CD4-positive, alpha-beta T cell treated with Interleukin-15 for 4 hours (primary cell): ENCODE results near the gene CHRNB2.

Source experiments
- DNase-seq: peaks from one replicate; pipeline ENCODE4 v3.0.0-alpha.2; 2020; ENCODE audit warnings: low spot score

Gene CHRNB2

DNA sequence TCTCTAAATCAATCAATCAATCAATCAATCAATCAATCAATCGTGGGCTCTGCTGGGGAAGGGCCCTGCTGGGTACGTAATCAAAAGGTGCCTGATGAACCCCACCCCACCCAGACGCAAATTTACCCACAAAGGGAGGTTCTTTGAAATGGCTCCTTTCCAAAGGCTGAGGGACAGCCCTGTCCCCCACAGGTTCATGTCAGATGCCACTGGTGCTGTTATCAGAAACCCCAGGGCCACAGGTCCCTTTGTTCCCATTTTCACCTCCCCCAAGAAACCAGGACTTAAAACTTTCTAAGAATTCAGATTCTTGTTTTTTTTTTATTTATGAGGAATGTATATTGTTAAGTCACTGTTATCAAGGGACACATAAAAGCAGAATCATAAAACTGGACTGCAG, 14.2 kb downstream of the CHRNB2 start:
- DNase-seq = no peak

DNA sequence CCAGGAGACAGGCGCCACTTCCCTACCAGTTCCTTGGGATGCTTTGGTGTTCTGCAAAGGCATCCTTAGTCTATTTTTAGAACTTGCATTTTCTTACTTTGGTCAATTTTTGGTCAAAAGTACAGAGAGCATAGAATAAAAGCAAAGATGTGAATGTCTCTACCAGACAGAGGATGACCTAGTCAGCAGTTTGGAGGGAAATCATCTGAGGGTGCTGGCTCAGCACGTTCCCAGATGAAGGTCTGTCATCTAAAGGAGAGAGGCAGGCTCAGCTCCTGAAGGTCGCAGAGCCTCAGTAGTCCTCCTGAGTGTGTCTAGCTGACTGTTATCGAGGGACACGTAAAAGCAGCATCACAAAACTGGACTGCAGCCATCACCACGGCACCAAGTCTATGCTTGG, 15.3 kb downstream of the CHRNB2 start:
- no peak for DNase-seq

DNA sequence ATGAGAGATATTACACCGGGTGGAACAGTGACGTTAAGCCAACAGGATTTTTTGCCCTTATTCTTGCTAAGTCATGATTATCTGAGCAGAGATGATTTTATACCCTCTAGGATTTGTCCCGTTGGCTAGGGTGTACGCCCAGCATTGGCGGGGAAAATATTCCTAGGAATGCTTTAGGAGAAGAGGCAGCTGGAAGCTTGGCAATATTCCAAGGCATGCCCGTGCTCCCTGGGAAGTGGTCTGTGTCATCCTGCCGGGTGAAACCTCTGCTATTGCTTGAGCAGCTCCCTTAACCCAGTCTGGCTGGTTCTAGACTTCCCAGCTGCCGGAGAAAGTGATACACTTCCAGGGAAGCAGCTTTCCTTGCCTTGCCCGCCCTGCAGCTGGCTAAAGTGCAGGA, 16.2 kb downstream of the CHRNB2 start:
- no peak for DNase-seq

DNA sequence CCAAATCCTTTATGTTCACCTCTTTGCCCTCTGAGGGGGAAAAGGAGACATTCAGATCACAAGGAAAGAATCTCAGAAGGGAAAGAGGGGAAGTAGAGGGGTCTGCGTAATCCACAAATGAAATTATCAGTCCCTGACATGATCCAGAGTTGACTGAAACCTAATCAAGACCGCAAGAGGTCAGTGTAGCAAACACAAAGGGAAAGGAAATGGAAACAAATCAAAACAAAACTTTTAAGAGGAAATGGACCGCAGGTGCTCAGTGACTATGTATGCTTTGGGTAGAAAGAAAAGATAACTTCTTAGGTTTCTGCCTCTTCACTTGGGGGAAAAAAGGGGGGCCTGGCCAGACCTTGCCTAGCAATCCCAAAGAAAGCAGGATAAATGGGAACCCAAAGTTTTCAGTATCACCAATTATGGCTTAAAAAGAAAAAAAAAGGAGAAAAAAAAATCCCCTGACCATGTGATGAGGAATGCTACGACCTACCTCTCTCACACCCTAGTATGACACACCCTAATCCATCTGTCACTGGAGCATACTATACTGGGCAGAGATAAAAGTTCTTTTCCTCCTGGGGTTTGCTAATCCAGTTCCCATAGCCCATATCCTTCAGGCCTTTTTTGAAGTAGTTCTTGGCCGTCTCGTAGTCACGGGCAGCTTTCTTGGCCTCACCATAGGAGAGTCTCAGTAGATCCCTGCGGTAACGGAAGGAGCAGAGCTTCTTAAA, 16.9 kb downstream of the CHRNB2 start:
- DNase-seq = no peak

DNA sequence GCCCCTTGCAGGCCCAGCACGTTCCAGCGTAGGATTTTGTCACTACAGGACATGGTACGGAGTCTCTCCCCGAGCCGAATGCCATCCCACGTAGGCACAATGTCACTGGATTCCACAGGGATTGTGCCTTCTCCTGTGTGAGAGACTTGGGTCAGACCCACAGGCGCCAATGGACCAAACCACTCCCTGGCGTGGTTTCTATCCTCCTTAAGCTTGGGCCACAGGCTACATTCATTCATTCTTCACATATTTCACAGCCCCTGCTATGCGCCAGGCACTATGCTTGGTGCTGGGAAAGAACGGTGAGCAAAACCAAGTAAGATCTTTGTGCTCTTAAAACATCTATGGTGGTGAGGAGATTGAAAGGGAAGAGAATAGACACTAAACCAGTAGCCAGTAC, 18.7 kb downstream of the CHRNB2 start:
- no peak for DNase-seq

DNA sequence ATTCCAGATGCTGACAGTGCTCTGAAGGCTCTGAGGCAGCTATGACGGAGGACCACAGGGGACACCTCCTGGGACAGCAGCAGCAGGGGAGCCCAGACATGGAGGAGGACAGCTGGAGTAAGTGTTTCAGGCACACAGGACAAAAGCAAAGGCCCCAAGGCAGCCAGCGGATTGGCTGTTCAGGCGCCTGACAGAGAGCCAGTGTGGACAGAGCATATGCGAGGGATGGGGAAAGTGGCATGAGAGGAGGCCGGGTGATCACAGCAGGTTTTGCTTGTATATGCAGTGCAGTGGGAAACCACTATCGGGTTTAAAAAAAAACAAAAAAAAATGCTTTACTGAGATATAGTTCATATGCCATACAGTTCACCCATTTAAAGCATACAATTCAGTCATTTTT, 19.1 kb downstream of the CHRNB2 start:
- no peak for DNase-seq

DNA sequence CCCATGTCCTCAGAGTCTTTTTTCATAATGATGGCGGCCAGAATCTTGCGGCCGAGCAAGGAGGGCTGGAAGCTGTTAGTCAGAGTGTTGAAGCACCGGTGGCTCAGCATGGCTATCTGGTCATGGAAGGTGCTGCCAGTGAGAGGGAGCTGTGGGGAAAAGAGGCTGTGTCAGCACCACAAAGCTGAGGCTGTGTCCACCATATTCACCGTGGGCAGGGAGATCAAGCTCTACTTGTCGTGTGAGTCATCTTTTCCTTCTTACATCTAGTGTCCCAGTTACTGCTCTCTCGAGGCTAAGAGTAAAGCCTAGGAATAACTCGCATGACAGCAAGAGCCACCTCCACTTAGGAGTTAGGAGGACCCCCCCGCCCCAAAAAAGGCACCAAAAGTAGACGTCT, 22.2 kb downstream of the CHRNB2 start:
- DNase-seq = no peak

DNA sequence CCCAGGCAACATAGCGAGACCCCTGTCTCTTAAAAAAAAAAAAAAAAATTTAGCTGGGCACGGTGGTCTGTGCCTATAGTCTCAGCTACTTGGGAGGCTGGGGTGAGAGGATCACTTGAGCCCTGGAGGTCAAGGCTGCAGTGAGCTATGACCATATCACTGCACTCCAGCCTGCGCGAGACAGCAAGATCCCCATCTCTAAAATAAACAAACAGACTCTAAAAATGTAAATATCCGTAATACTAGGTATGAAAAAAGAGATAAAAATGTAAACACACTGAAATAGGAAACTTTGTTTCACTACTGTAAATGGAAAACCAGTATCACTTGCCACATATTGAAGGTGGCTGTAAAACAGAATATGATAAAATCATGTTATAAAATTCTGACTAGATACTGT, 23.2 kb downstream of the CHRNB2 start:
- DNase-seq = no peak

DNA sequence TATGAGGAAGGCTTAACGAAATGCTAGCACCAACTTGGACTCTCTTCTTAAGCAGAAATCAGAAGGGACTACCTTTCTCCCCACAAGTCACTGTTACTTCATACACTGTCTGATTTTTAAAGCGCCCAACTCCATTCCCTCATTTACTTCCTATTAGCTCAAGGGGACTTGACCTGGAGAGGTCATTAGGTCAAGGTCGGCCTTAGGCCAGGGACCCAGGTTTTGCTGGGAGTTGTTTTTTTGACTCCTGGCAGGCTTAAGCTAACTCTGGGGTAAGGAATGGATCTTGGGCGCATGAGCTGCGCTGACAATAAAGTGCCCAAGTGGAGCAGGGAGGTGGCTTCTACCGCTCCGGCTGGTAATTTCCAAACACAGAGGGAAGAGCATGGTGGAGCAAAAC, 23.6 kb downstream of the CHRNB2 start:
- DNase-seq = no peak

DNA sequence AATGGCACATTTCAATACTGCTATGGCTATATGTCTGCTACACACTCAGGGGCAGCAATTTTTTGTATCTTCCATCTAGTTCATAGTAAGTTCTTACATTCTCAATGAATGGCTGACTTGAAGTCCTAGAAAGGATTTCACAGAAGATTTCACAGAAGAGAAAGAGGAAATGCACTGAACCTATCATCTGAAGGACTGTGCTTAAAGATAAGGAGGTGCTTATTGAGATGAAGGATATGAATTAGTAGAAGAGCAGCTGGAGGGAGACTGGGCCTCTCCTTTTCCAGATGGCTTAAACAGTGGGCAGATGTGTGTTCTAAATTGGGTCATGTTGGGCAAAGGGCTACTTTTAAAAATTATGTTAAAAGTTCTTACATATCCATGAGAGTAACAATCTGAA, 25.8 kb downstream of the CHRNB2 start:
- DNase-seq = no peak

DNA sequence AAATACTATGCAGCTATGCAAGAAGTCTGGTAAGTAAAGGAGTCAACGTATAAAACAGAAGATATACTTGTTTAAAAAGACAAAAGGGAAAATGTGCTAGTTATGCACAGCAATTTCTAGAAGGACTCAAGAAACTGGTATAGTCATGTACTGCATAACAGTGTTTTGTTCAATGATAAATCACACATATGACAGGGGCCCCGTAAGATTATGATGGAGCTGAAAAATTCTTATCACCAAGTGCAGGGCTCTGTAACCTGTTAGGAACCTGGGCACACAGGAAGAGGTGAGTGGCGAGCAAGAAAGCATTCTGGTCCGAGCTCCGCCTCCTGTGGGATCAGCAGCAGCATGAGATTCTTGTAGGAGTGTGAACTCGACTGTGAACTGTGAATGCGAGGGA, 27.2 kb downstream of the CHRNB2 start:
- no peak for DNase-seq

DNA sequence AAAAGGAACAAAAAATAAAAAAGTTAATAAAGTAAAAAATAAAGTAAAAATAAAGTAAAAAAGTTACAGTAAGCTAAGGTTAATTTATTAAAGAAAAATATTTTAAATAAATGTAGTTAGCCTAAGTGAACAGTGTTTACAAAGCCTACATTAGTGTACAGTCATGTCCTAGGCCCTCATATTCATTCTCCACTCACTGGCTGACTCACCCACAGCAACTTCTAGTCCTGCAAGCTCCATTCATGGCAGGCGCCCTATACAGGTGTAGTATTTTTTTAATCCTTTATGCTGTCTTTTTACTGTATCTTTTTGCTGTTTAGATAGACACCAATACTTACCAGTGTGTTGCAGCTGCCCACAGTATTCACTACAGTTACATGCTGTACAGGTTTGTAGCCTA, 28.0 kb downstream of the CHRNB2 start:
- DNase-seq = no peak

DNA sequence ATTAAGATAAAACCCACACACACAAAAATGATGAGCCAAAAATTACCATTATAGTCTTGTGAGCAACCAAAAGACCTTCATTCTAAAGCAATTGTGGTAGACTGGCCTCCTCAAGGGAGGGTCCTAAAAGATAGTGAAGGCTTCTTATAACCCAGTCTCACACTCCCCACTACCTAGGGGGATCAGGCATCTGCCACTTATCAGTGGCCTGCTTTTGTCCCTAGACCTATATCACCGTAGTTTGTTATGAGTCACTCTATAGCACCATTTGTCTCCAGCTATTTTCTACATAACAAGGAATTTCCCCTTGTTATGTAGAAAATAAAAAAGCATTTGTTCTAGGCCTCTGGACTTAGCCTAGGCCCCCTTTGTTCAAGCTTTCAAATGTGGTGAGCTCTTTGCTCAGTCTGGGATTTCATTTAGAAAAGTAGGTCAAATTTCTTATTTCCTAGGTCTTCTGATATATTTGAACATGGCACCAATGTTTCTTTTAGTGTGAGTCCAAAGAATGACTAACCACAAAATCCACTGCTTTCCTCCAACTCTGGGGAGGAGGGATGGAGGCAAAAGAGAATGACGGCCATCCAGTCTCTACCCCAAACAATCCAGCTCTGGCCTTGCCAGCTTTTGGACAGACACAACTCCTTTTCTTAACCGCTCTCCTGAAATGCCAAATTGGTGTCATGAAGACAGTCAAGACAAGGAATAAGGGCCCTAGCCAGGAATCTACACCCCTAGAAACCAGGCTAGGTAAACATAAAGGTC, 31.5 kb downstream of the CHRNB2 start:
- no peak for DNase-seq

DNA sequence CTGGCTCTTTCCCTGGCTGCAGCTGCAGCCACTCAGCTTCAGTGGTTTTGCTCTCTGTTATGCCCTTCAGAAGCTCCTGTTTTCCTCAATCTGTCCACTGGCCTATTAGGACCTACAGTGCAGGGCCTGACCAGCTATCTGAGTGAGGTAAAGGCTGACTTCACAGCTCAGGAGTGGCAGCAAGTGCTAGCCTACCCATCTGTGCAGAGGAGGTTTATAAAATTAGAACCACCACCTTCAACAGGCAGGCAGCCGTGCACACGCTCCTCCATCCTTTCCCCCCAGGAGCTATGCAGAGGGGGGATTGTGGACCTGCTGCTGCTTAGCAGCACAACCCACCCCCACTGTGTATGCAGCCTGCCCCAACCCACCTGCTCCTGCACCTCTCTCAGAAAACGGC, 32.1 kb downstream of the CHRNB2 start:
- DNase-seq = no peak

DNA sequence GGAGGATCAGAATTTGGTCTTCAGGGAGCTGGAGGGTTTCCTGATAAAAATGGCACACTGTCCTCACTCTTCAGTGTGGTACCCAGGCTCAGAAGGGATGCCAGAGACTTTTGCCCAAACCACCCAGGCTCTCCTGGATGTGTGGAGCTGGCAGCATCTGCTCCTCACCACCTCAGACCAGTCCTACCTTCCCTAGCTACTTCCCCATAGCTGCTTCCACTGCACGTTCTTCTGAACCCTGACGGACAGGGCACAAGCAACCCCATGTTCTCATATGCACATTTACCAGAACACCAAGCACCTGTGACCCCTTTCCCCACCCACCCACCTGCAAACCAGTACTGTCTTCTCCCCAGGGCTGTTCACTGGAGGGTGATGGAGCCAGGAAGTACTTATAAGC, 35.7 kb downstream of the CHRNB2 start:
- DNase-seq = no peak

DNA sequence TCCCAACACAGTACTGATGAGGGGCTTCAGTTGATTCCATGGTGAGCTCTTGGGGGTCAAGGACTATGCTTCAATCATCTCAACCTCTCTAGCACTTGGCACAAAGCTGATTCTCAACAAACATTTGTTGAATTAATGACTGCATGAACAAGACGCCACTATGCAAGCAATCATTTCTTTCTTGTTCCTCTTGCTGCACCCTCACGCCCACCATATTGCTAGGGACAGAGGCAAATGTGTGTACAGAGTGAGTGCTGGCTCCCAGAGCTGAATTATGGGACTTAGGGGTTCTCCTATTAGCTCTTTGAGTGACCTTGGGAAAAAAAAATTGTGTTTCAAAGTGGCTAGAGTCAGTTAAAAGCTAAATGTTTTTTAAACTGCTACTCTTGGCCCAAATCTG, 38.0 kb downstream of the CHRNB2 start:
- DNase-seq = no peak

DNA sequence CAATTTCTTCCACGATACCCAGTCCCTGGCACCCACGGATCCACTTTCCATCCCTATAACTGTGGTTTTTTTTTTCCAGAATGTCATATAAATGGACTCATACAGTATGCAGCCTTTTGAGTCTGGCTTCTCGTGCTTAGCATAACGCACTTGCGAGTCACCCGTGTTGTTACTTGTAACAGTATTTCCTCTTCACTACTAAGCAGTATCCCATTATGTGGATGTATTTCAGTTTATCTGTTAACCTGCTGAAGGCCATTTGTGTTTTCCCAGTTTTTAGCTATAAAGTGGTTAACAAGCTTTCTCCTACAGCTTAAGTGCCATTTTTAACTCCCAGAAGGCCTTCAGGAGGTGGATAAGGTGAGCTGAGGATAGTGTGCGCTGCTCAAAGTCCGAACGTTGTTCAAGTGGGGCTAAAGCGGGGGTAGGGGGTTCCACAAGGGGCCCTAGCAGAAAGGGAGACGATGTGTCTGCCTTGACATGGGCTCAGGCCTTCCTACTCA, 39.6 kb downstream of the CHRNB2 start:
- no peak for DNase-seq

DNA sequence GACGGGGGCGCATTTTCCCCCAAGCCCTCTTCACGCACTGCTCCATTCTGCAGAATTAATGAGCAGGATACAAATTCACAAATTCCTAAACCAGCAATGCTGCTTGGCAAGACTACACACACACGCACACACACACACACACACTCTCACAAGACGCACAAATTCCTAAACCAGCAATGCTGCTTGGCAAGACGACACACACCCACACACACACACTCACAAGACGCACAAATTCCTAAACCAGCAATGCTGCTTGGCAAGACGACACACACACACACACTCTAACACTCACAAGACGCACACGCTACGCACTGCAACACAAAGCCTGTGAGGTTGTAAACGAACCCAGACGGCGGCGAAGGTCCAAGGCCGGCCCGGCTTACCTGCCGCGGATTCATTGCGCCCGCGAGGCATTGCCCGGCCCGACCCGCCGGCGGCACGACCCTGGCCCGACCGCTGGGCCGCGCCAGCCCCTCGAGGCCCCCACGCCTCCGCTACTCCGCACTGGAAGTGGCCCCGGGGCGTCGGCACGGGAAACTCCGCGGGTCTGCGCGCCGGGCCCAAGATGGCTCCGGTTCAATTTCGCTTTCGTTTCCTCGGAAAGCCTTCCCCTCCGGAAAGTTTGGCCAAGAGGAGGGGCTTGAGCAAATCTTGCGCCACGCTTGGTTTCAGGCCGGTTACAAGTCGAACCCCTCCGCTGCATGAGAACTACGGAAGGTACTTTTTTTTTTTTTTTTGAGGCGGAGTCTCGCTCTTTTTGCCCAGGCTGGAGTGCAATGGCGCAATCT, 40.2 kb downstream of the CHRNB2 start, which contains the start of gene ADAR:
TSS of gene ADAR (minus strand) at position 578 of the 788 bp plus-strand sequence. CDS start at position 398, 180 bp downstream.
- DNase-seq = peak; percentile 93

DNA sequence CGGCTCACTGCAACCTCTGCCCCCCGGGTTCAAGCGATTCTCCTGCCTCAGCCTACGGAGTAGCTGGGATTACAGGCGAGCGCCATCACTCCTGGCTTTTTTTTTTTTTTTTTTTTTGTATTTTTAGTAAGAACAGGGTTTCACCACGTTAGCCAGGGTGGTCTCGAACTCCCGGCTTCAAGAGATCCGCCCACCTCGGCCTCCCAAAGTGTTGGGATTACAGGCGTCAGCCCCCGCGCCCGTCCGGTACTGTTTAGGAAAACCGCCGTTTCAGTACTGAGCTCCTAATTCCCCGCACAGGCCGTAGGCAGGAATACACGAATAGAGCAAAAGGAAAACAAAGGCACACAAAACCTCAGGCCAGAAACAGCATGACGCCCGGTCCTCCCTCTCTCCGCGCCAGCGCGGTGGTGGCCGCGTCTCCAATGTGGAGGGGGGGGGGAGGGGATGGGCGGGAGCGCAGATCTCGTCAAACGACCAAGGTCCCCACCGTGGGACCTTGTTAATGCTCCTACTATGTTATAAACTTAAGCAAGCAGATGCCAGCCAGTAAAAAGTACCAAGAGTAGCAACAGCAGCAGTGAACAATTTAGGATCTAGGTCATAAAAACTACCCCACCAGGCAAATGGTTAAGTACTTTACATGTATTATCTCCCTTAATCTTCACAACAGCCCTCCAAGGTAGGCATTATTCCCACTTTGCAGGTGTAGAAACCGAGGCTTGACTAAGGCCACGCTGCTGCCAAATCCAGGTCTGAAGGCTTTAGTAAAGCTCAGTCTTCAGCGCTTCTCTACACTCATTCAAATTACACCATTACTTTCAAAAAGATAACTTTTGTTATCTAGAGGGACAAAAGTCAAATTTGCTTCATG, 41.1 kb downstream of the CHRNB2 start:
- no peak for DNase-seq

DNA sequence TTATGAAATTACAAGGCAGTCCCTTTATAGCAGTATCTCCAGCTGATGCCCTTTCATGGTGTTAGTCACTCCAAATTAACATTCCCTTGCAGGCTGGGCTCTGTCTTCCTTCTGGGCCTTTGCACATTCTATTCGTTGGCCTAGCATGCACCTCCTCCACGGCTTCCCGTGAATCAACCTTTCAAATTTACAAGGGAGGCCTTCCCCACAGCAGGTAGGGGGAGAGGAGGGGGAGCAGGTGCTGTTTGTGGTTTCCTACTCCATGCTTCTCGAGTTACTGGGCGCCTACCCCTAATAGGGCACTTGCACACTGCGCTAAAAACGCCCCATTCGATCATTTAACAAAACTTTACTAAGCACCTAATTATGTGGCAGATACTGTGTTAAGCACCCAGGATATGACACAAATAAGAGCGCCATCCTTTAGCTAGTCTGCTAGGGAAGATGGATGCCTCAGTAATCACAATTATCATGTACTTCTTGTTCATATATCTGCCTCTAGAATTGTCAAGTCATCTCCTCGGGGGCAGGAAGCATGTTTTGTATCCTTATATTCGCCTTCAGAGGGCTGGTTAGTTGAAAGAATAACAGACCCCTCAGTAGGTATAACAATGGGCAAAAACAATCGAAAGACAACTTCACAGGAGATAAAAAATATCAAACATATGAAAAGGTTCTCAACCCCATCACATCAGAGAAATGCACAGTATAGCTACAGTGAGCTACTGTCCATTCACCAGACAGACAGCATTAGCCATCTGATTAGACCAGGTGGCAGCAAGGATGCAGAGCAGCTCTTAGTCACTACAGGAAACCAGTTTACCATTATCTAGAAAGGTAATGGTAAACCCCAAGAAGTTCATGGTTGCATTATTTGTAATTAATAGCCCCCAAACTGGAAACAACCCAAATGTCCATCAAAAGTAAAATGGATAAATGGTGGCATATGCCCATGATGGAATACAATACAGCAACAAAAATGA, 42.1 kb downstream of the CHRNB2 start:
- DNase-seq = peak; percentile 58
